Measurements from ENCODE around the gene BCR.

The BCR gene

GRCh38 chr22:23259916-23260644 is 79.8 kb downstream of the BCR start:
- Histone ChIP-seq H3K4me1 (ENCODE audit: control insufficient read depth, insufficient read depth, low read length) (peaks cover 2% of the 10 kb centered on the region), H3K9me3 (ENCODE audit: control insufficient read depth, insufficient read depth, low read length) (no peaks in the 10 kb centered on the region), H3K27me3 (ENCODE audit: control insufficient read depth, insufficient read depth, low read length) (no peaks in the 10 kb centered on the region), H3K36me3 (ENCODE audit: control insufficient read depth, insufficient read depth, low read length) (peaks cover 53% of the 10 kb centered on the region), H3K9ac (ENCODE audit: low read depth, low read length) (no peak overlapping the region), H3K4me3 (ENCODE audit: low read depth, low read length) (no peak overlapping the region)

DNA sequence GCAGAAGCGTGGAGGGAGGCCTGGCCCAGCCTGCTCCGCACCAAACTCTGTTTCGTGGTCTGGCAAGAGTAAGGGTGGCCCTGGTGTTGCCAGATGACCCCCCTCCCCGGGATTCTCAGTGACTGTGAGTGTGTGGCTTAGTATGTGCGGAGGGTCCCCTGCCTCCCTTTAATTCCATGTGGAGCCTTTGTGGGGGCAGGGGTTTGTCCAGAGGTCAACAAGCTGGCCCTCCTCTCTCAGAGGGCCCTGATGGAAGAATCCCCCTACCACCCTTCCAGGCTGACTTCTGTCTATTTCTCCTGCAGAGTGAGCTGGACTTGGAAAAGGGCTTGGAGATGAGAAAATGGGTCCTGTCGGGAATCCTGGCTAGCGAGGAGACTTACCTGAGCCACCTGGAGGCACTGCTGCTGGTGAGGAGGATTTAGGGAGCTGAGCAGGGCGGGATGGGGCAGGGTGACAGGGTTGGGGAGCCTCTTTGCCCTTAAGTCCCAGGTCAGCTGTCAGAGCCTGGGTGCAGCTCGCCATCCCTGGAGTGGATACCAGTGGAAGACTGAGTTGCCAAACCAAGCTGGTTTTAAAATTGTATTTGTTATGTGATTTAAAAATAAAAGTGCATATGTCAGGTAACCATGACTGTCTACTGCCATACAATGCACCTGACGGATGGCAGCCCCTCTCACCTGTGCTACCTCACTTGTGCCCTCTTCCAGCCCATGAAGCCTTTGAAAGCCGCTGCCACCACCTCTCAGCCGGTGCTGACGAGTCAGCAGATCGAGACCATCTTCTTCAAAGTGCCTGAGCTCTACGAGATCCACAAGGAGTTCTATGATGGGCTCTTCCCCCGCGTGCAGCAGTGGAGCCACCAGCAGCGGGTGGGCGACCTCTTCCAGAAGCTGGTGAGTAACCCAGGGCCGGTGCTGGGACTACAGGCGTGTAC is 80.6 kb downstream of the BCR start:
- H3K4me3 ChIP-seq (ENCODE audit: low read depth, low read length) = no peak overlapping the region
- no peaks in the 10 kb centered on the region for H3K27me3 ChIP-seq (ENCODE audit: control insufficient read depth, insufficient read depth, low read length)
- H3K9ac ChIP-seq (ENCODE audit: low read depth, low read length) = peak overlapping the region; percentile 12
- H3K9me3 ChIP-seq (ENCODE audit: control insufficient read depth, insufficient read depth, low read length) = no peaks in the 10 kb centered on the region
- peaks cover 50% of the 10 kb centered on the region for H3K36me3 ChIP-seq (ENCODE audit: control insufficient read depth, insufficient read depth, low read length)
- peaks cover 2% of the 10 kb centered on the region for H3K4me1 ChIP-seq (ENCODE audit: control insufficient read depth, insufficient read depth, low read length)

- H3K4me3 ChIP-seq (ENCODE audit: low read depth, low read length) = no peak overlapping the region
- H3K9me3 ChIP-seq (ENCODE audit: control insufficient read depth, insufficient read depth, low read length) = no peaks in the 10 kb centered on the region
- H3K36me3 ChIP-seq (ENCODE audit: control insufficient read depth, insufficient read depth, low read length) = peaks cover 49% of the 10 kb centered on the region
- no peak overlapping the region for H3K9ac ChIP-seq (ENCODE audit: low read depth, low read length)
- no peaks in the 10 kb centered on the region for H3K27me3 ChIP-seq (ENCODE audit: control insufficient read depth, insufficient read depth, low read length)
- peaks cover 2% of the 10 kb centered on the region for H3K4me1 ChIP-seq (ENCODE audit: control insufficient read depth, insufficient read depth, low read length)
These were observed 81.7 kb downstream of the BCR start for GRCh38 chr22:23261900-23262450.

GRCh38 chr22:23262518-23263332 is 82.4 kb downstream of the BCR start:
- peaks cover 2% of the 10 kb centered on the region for H3K4me1 ChIP-seq (ENCODE audit: control insufficient read depth, insufficient read depth, low read length)
- no peaks in the 10 kb centered on the region for H3K27me3 ChIP-seq (ENCODE audit: control insufficient read depth, insufficient read depth, low read length)
- peaks cover 47% of the 10 kb centered on the region for H3K36me3 ChIP-seq (ENCODE audit: control insufficient read depth, insufficient read depth, low read length)
- no peak overlapping the region for H3K4me3 ChIP-seq (ENCODE audit: low read depth, low read length)
- H3K9ac ChIP-seq (ENCODE audit: low read depth, low read length) = no peak overlapping the region
- no peaks in the 10 kb centered on the region for H3K9me3 ChIP-seq (ENCODE audit: control insufficient read depth, insufficient read depth, low read length)

GRCh38 chr22:23263651-23264555 is 83.6 kb downstream of the BCR start:
- peaks cover 43% of the 10 kb centered on the region for H3K36me3 ChIP-seq (ENCODE audit: control insufficient read depth, insufficient read depth, low read length)
- no peaks in the 10 kb centered on the region for H3K9me3 ChIP-seq (ENCODE audit: control insufficient read depth, insufficient read depth, low read length)
- no peak overlapping the region for H3K4me3 ChIP-seq (ENCODE audit: low read depth, low read length)
- H3K27me3 ChIP-seq (ENCODE audit: control insufficient read depth, insufficient read depth, low read length) = no peaks in the 10 kb centered on the region
- H3K4me1 ChIP-seq (ENCODE audit: control insufficient read depth, insufficient read depth, low read length) = peaks cover 6% of the 10 kb centered on the region
- no peak overlapping the region for H3K9ac ChIP-seq (ENCODE audit: low read depth, low read length)

GRCh38 chr22:23264610-23265367 is 84.5 kb downstream of the BCR start:
- peaks cover 8% of the 10 kb centered on the region for H3K4me1 ChIP-seq (ENCODE audit: control insufficient read depth, insufficient read depth, low read length)
- no peak overlapping the region for H3K9ac ChIP-seq (ENCODE audit: low read depth, low read length)
- H3K36me3 ChIP-seq (ENCODE audit: control insufficient read depth, insufficient read depth, low read length) = peaks cover 43% of the 10 kb centered on the region
- no peak overlapping the region for H3K4me3 ChIP-seq (ENCODE audit: low read depth, low read length)
- H3K9me3 ChIP-seq (ENCODE audit: control insufficient read depth, insufficient read depth, low read length) = no peaks in the 10 kb centered on the region
- H3K27me3 ChIP-seq (ENCODE audit: control insufficient read depth, insufficient read depth, low read length) = no peaks in the 10 kb centered on the region

GRCh38 chr22:23265368-23265700 is 85.0 kb downstream of the BCR start:
- H3K27me3 ChIP-seq (ENCODE audit: control insufficient read depth, insufficient read depth, low read length) = no peaks in the 10 kb centered on the region
- H3K4me1 ChIP-seq (ENCODE audit: control insufficient read depth, insufficient read depth, low read length) = peaks cover 8% of the 10 kb centered on the region
- H3K9ac ChIP-seq (ENCODE audit: low read depth, low read length) = no peak overlapping the region
- no peak overlapping the region for H3K4me3 ChIP-seq (ENCODE audit: low read depth, low read length)
- no peaks in the 10 kb centered on the region for H3K9me3 ChIP-seq (ENCODE audit: control insufficient read depth, insufficient read depth, low read length)
- peaks cover 43% of the 10 kb centered on the region for H3K36me3 ChIP-seq (ENCODE audit: control insufficient read depth, insufficient read depth, low read length)

DNA sequence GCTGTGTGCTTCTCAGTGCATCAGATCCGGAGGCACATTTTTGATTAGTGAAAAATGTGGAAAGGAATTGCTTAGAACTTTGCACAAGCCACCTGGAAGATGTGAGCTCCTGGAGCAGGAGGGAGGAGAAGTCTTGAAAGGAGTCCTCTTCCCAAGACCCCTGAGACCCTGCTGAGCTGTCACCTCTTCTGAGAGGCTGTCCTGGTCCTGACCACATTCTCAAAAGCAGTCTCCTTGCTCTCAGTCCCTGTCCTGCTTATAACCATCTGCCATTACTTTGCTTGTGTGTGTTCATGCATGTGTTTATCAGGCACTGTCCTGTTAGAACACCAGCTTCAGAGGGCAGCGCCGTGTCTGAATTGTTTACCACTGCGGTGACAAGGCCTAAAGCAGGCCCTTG is 86.5 kb downstream of the BCR start:
- Histone ChIP-seq H3K4me3 (ENCODE audit: low read depth, low read length) (no peak overlapping the region), H3K9me3 (ENCODE audit: control insufficient read depth, insufficient read depth, low read length) (no peaks in the 10 kb centered on the region), H3K27me3 (ENCODE audit: control insufficient read depth, insufficient read depth, low read length) (no peaks in the 10 kb centered on the region), H3K4me1 (ENCODE audit: control insufficient read depth, insufficient read depth, low read length) (peaks cover 8% of the 10 kb centered on the region), H3K9ac (ENCODE audit: low read depth, low read length) (no peak overlapping the region), H3K36me3 (ENCODE audit: control insufficient read depth, insufficient read depth, low read length) (peaks cover 45% of the 10 kb centered on the region)

DNA sequence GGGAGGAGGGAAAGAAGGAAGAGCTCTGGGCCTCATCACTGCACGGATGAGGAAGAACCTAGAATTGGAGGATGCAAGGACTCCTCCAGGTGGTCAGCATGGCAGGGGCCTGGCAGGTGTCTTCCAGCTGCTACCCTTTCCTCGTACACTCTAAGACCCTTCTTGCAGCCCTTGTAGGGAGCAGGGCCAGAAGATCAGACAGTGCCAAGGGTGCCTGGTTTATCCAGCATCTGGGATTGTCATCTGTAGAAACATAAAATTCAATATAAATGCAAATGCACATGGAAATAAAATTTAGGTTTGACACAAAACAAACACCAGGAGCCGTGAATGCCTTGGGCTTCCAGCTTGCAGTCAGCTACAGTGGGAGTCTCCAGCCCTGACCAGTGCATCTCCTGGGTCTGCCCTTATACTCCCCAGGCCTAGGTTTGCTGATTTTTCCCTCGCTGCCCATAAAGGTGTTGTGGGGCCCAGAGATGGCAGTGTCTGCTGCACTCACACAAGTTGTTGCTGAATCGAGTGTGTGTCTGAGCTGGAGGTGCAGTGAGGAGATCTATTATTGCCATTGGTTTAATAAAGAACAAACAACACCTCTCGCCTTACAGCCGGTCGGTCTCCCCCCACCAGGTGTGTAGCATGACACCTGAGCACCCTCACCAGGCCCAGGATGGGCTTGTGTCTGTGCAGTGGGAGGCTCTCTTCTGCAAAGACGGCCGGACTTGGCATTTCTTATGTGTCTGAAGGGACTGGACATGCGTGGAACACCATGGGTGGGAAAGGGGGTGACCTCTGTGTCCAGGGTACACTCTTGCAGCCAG is 87.1 kb downstream of the BCR start:
- H3K36me3 ChIP-seq (ENCODE audit: control insufficient read depth, insufficient read depth, low read length) = peaks cover 47% of the 10 kb centered on the region

More for the DNA sequence above, 87.1 kb downstream of the BCR start:
- Histone ChIP-seq H3K9ac (ENCODE audit: low read depth, low read length) (no peak overlapping the region), H3K9me3 (ENCODE audit: control insufficient read depth, insufficient read depth, low read length) (no peaks in the 10 kb centered on the region), H3K27me3 (ENCODE audit: control insufficient read depth, insufficient read depth, low read length) (no peaks in the 10 kb centered on the region), H3K4me3 (ENCODE audit: low read depth, low read length) (no peak overlapping the region), H3K4me1 (ENCODE audit: control insufficient read depth, insufficient read depth, low read length) (peaks cover 8% of the 10 kb centered on the region)
